Gastrocnemius medialis (tissue), 4 donors: ENCODE measurements around the gene AMHR2.
"Not testable (repeated sequence)": the region's sequence is repeated elsewhere in the genome, so short reads cannot be mapped to it uniquely, and the experiment has no call there.

Source experiments
- POLR2A ChIP-seq, 2 donors: fragments of 450-650 bp; IDR thresholded peaks; one replicate each; pipeline ENCODE4 v1.6.1; 2017; ENCODE audit warnings: antibody characterized with exemption in 2 of 2, mild to moderate bottlenecking in 2 of 2, moderate library complexity in 2 of 2
- TF ChIP-seq, protein P1 (sequence below), 5 experiments: fragments of 450-650 bp in 3 of 5; fragments of 200-600 bp in 2 of 5; sonication (generic) in 2 of 5; IDR thresholded peaks in 4 of 5; conservative IDR thresholded peaks in 1 of 5; 1 replicate in 4 of 5; 2 replicates in 1 of 5; pipeline ENCODE4 v1.5.1; 2016 to 2019; ENCODE audit warnings: antibody characterized with exemption in 5 of 5, mild to moderate bottlenecking in 3 of 5, moderate library complexity in 3 of 5

DNA sequence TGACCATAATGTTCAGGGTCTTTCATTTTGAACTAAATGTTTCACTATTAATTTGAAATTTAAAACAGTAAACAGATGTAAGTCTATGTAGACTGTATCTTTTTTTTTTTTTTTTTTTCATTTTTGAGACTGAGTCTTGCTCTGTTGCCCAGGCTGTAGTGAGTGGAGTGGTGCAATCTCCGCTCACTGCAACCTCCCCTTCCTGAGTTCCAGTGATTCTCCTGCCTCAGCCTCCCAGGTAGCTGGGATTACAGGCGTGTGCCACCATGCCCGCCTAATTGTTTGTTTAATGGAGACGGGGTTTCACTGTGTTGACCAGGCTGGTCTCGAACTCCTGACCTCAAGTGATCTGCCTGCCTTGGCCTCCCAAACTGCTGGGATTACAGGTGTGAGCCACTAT is 37.3 kb upstream of the AMHR2 start:
- TF ChIP-seq, protein P1, sequence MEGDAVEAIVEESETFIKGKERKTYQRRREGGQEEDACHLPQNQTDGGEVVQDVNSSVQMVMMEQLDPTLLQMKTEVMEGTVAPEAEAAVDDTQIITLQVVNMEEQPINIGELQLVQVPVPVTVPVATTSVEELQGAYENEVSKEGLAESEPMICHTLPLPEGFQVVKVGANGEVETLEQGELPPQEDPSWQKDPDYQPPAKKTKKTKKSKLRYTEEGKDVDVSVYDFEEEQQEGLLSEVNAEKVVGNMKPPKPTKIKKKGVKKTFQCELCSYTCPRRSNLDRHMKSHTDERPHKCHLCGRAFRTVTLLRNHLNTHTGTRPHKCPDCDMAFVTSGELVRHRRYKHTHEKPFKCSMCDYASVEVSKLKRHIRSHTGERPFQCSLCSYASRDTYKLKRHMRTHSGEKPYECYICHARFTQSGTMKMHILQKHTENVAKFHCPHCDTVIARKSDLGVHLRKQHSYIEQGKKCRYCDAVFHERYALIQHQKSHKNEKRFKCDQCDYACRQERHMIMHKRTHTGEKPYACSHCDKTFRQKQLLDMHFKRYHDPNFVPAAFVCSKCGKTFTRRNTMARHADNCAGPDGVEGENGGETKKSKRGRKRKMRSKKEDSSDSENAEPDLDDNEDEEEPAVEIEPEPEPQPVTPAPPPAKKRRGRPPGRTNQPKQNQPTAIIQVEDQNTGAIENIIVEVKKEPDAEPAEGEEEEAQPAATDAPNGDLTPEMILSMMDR (IDR thresholded peaks at IDR 0.05 in 4 of 5, conservative IDR thresholded peaks at IDR 0.05 in 1 of 5), result not testable (repeated sequence)
- TF ChIP-seq POLR2A (IDR thresholded peaks at IDR 0.05), result not testable (repeated sequence)
